Coronary artery (tissue), 2 donors: Measurements from ENCODE around the gene SLC51A.

Source experiments
- DNase-seq: peaks from one replicate; pipeline ENCODE4 v3.0.0-alpha.2; 2017; ENCODE audit warnings: low spot score
- H3K27ac ChIP-seq, 2 donors: fragments of 200-600 bp; sonication (generic); one replicate each; pipeline ENCODE4 v1.5.1; 2016 to 2019
- H3K4me3 ChIP-seq: fragments of 200-600 bp; sonication (generic); 2 replicates; pipeline ENCODE4 v1.5.1; 2016; ENCODE audit warnings: mild to moderate bottlenecking, moderate library complexity
- CTCF ChIP-seq: fragments of 200-600 bp; sonication (generic); IDR thresholded peaks from one replicate; pipeline ENCODE4 v1.5.1; 2019; ENCODE audit warnings: antibody characterized with exemption

Gene SLC51A

GRCh38 chr3:196270499-196270898 is 54.2 kb downstream of the SLC51A start:
- no peak for DNase-seq
- TF ChIP-seq CTCF = no peak
- H3K4me3 ChIP-seq = no peak overlapping the region
- no peak overlapping the region for H3K27ac ChIP-seq

GRCh38 chr3:196272826-196273225 is 56.5 kb downstream of the SLC51A start:
- no peak overlapping the region for H3K27ac ChIP-seq
- DNase-seq = no peak
- no peak for TF ChIP-seq CTCF
- H3K4me3 ChIP-seq = no peak overlapping the region

- Histone ChIP-seq H3K4me3 (no peak overlapping the region), H3K27ac (no peak overlapping the region)
- TF ChIP-seq CTCF = no peak
- DNase-seq = no peak
Observed at GRCh38 chr3:196273655-196274054, 57.3 kb downstream of the SLC51A start.

- no peak for DNase-seq
- no peak for TF ChIP-seq CTCF
- Histone ChIP-seq H3K4me3 (no peak overlapping the region), H3K27ac (no peak overlapping the region)
Observed at GRCh38 chr3:196274585-196274984, 58.3 kb downstream of the SLC51A start.

GRCh38 chr3:196275126-196275525 is 58.8 kb downstream of the SLC51A start:
- Histone ChIP-seq H3K4me3 (no peak overlapping the region), H3K27ac (no peak overlapping the region)
- no peak for TF ChIP-seq CTCF
- no peak for DNase-seq

- Histone ChIP-seq H3K27ac (no peak overlapping the region), H3K4me3 (no peak overlapping the region)
- no peak for DNase-seq
- no peak for TF ChIP-seq CTCF
Observed at GRCh38 chr3:196280689-196281440, 64.5 kb downstream of the SLC51A start.

GRCh38 chr3:196281962-196282361 is 65.6 kb downstream of the SLC51A start:
- H3K27ac ChIP-seq = no peak overlapping the region
- no peak for TF ChIP-seq CTCF

More at GRCh38 chr3:196281962-196282361, 65.6 kb downstream of the SLC51A start:
- no peak overlapping the region for H3K4me3 ChIP-seq
- DNase-seq = no peak
